ENCODE results near the gene ZNF496.
"Not testable (repeated sequence)": the region's sequence is repeated elsewhere in the genome, so short reads cannot be mapped to it uniquely, and the experiment has no call there.

Gene ZNF496

DNA sequence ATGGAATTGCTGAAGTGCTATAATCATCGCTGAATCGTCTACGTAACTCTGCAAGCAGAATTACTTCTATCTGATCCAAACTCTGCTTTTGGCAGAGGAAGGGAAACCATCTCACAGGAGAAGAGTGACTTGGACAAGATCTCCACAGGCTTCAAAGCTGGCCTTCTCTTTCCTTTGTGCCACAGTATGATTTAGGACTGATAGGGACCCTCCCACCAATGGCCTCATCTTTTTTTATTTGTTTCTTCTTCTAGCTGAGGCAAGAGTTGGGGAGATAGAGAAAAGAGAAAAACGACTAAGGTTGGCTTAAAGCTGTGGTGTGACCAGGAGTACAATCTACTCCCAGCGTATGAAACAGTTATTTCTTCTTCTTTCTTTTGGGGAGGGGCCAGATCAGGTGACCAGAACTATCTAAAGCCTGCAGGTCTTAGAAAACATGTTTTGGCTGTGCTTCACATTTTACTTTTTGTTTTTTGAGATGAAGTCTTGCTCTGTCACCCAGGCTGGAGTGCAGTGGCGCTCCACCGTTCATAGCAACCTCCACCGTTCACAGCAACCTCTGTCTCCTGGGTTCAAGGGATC, 35.0 kb downstream of the ZNF496 start:
- no peaks in the 10 kb centered on the region for H4K20me1 ChIP-seq
- peaks cover 44% of the 10 kb centered on the region for H3K36me3 ChIP-seq
- H3K27ac ChIP-seq: no peak overlapping the region
- no peaks in the 10 kb centered on the region for H3K4me1 ChIP-seq
- H3K4me3 ChIP-seq: no peak overlapping the region
- H3K27me3 ChIP-seq: no peaks in the 10 kb centered on the region
- H3K9ac ChIP-seq: no peak overlapping the region
- no peaks in the 10 kb centered on the region for H3K9me3 ChIP-seq
- TF ChIP-seq Cebpa-rat (IDR thresholded peaks at IDR 0.05): no peak
- H3K4me2 ChIP-seq: no peak overlapping the region

- peaks cover 35% of the 10 kb centered on the region for H3K36me3 ChIP-seq
- H3K27me3 ChIP-seq: no peaks in the 10 kb centered on the region
- H3K4me3 ChIP-seq: no peak overlapping the region
- no peak overlapping the region for H3K27ac ChIP-seq
- H3K4me1 ChIP-seq: no peaks in the 10 kb centered on the region
- H4K20me1 ChIP-seq: no peaks in the 10 kb centered on the region
- peaks cover 3% of the 10 kb centered on the region; the same call in 1 of the 2 replicates for H3K9me3 ChIP-seq
- H3K4me2 ChIP-seq: no peak overlapping the region
- TF ChIP-seq Cebpa-rat (IDR thresholded peaks at IDR 0.05): no peak
- no peak overlapping the region for H3K9ac ChIP-seq
Measured at GRCh38 chr1:247295746-247296145, 35.9 kb downstream of the ZNF496 start.

- H4K20me1 ChIP-seq: no peaks in the 10 kb centered on the region
- H3K9me3 ChIP-seq: peaks cover 7% of the 10 kb centered on the region; the same call in 1 of the 2 replicates
- H3K27ac ChIP-seq: no peak overlapping the region
- TF ChIP-seq Cebpa-rat (IDR thresholded peaks at IDR 0.05): no peak
- H3K4me3 ChIP-seq: no peak overlapping the region
- H3K36me3 ChIP-seq: peaks cover 30% of the 10 kb centered on the region
- no peaks in the 10 kb centered on the region for H3K4me1 ChIP-seq
- H3K9ac ChIP-seq: no peak overlapping the region
- no peaks in the 10 kb centered on the region for H3K27me3 ChIP-seq
- no peak overlapping the region for H3K4me2 ChIP-seq
Measured at GRCh38 chr1:247295274-247295684, 36.4 kb downstream of the ZNF496 start.

GRCh38 chr1:247294282-247294681, 37.4 kb downstream of the ZNF496 start:
- Histone ChIP-seq H3K4me1 (no peaks in the 10 kb centered on the region), H3K4me2 (no peak overlapping the region), H3K27me3 (no peaks in the 10 kb centered on the region), H4K20me1 (no peaks in the 10 kb centered on the region), H3K9me3 (peaks cover 12% of the 10 kb centered on the region), H3K4me3 (no peak overlapping the region), H3K36me3 (peaks cover 20% of the 10 kb centered on the region), H3K9ac (no peak overlapping the region), H3K27ac (no peak overlapping the region)
- TF ChIP-seq Cebpa-rat (IDR thresholded peaks at IDR 0.05): no peak

- Histone ChIP-seq H3K9ac (no peak overlapping the region), H4K20me1 (no peaks in the 10 kb centered on the region), H3K4me2 (no peak overlapping the region)
Measured at GRCh38 chr1:247293047-247293446, 38.6 kb downstream of the ZNF496 start.

GRCh38 chr1:247291833-247292561, 39.7 kb downstream of the ZNF496 start:
- Histone ChIP-seq H3K4me1 (no peaks in the 10 kb centered on the region), H3K36me3 (peaks cover under 1% of the 10 kb centered on the region; the same call in 1 of the 2 replicates), H4K20me1 (no peaks in the 10 kb centered on the region), H3K9ac (no peak overlapping the region), H3K9me3 (peaks cover 34% of the 10 kb centered on the region), H3K27ac (no peak overlapping the region), H3K4me2 (no peak overlapping the region), H3K27me3 (no peaks in the 10 kb centered on the region), H3K4me3 (no peak overlapping the region)
- TF ChIP-seq Cebpa-rat (IDR thresholded peaks at IDR 0.05): no peak

More at GRCh38 chr1:247293047-247293446, 38.6 kb downstream of the ZNF496 start:
- no peak for TF ChIP-seq Cebpa-rat (IDR thresholded peaks at IDR 0.05)
- H3K4me3 ChIP-seq: no peak overlapping the region
- H3K27me3 ChIP-seq: no peaks in the 10 kb centered on the region
- H3K36me3 ChIP-seq: peaks cover 8% of the 10 kb centered on the region
- H3K9me3 ChIP-seq: peaks cover 24% of the 10 kb centered on the region
- H3K4me1 ChIP-seq: no peaks in the 10 kb centered on the region
- no peak overlapping the region for H3K27ac ChIP-seq

DNA sequence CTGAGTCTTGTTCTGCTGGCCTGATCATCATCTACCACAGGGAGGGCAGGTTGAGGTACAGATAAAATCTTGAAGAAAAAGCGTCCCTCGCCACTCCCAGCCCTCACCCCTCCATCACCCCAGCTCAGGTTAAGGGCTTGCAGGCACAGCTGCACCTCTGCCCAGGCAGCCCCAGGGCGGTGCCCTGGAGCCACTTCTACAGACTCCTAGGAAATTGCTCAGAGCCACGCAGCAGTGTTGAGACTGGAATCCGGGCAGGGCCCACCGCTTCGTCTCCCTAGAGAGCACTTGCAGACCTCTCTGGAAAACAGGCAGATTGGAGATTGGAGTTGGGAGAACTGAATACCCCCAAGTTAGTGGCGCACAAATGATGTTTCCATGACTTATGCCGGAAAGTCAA, 40.5 kb downstream of the ZNF496 start:
- H3K9ac ChIP-seq: no peak overlapping the region
- H3K9me3 ChIP-seq: peaks cover 43% of the 10 kb centered on the region
- H3K4me2 ChIP-seq: no peak overlapping the region
- H3K27me3 ChIP-seq: no peaks in the 10 kb centered on the region
- no peak overlapping the region for H3K4me3 ChIP-seq
- no peaks in the 10 kb centered on the region for H4K20me1 ChIP-seq
- H3K27ac ChIP-seq: no peak overlapping the region
- no peak for TF ChIP-seq Cebpa-rat (IDR thresholded peaks at IDR 0.05)
- H3K4me1 ChIP-seq: no peaks in the 10 kb centered on the region
- peaks cover 9% of the 10 kb centered on the region for H3K36me3 ChIP-seq

DNA sequence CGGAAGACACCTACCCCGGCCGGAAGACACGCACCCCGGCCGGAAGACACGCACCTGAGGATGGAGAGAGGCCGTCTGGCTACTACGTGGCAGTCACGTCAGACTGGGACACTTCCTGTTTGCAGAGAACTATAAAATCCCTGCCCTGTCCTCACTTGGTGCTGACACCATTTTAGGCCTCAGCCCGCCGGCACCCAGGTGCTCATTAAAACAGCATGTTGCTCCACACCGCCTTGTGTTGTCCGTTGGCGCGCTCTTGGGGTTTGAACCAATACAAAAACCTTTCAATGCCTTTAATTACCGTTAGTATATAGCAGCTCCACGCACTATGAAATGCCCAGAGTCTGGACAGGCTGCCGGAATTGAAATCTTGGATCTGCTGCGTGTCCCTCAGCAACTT, 41.1 kb downstream of the ZNF496 start:
- Histone ChIP-seq H3K27ac (no peak overlapping the region), H4K20me1 (no peaks in the 10 kb centered on the region), H3K9ac (no peak overlapping the region), H3K27me3 (no peaks in the 10 kb centered on the region), H3K4me1 (no peaks in the 10 kb centered on the region), H3K4me2 (no peak overlapping the region), H3K9me3 (peaks cover 48% of the 10 kb centered on the region), H3K36me3 (peaks cover 11% of the 10 kb centered on the region), H3K4me3 (no peak overlapping the region)
- no peak for TF ChIP-seq Cebpa-rat (IDR thresholded peaks at IDR 0.05)

GRCh38 chr1:247289274-247289892, 42.3 kb downstream of the ZNF496 start:
- H3K4me1 ChIP-seq, H3K4me3 ChIP-seq, H3K27me3 ChIP-seq, H4K20me1 ChIP-seq, H3K9ac ChIP-seq, H3K27ac ChIP-seq, H3K4me2 ChIP-seq: not testable (repeated sequence)
- H3K36me3 ChIP-seq: peaks cover 11% of the 10 kb centered on the region
- peaks cover 48% of the 10 kb centered on the region for H3K9me3 ChIP-seq

GRCh38 chr1:247288341-247288740, 43.3 kb downstream of the ZNF496 start:
- no peaks in the 10 kb centered on the region for H3K27me3 ChIP-seq
- no peak overlapping the region for H3K27ac ChIP-seq
- H3K4me3 ChIP-seq: no peak overlapping the region
- H3K4me1 ChIP-seq: no peaks in the 10 kb centered on the region
- H3K4me2 ChIP-seq: no peak overlapping the region
- TF ChIP-seq Cebpa-rat (IDR thresholded peaks at IDR 0.05): no peak
- H3K9ac ChIP-seq: no peak overlapping the region
- H3K9me3 ChIP-seq: peaks cover 48% of the 10 kb centered on the region
- no peaks in the 10 kb centered on the region for H4K20me1 ChIP-seq
- H3K36me3 ChIP-seq: peaks cover 11% of the 10 kb centered on the region

All from BLaER1 (cell line).